Stimulated activated naive CD8-positive, alpha-beta T cell treated with anti-CD3 and anti-CD28 coated beads, Interleukin-15, Interleukin-2, amounts not matched to agents 100 ng/mL and 50 ng/mL, for 24 hours (primary cell): ENCODE data around the gene DEFB123.
"Not testable (repeated sequence)": the region's sequence is repeated elsewhere in the genome, so short reads cannot be mapped to it uniquely, and the experiment has no call there.

ENCODE experiments used
- H3K27ac Mint-ChIP-seq: one replicate; pipeline ENCODE4 v1.8.0; 2021; ENCODE audit warnings: mild to moderate bottlenecking, mixed read lengths
- H3K27me3 Mint-ChIP-seq: one replicate; pipeline ENCODE4 v1.8.0; 2021; ENCODE audit warnings: mixed read lengths
- H3K36me3 Mint-ChIP-seq: one replicate; pipeline ENCODE4 v1.8.0; 2021; ENCODE audit warnings: low read depth, mixed read lengths
- H3K4me1 Mint-ChIP-seq: one replicate; pipeline ENCODE4 v1.8.0; 2021; ENCODE audit warnings: low read depth, mixed read lengths
- H3K4me3 Mint-ChIP-seq: one replicate; pipeline ENCODE4 v1.8.0; 2021; ENCODE audit warnings: mild to moderate bottlenecking, mixed read lengths
- H3K9me3 Mint-ChIP-seq: one replicate; pipeline ENCODE4 v1.8.0; 2021; ENCODE audit warnings: mixed read lengths

Gene DEFB123, protein sequence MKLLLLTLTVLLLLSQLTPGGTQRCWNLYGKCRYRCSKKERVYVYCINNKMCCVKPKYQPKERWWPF

DNA sequence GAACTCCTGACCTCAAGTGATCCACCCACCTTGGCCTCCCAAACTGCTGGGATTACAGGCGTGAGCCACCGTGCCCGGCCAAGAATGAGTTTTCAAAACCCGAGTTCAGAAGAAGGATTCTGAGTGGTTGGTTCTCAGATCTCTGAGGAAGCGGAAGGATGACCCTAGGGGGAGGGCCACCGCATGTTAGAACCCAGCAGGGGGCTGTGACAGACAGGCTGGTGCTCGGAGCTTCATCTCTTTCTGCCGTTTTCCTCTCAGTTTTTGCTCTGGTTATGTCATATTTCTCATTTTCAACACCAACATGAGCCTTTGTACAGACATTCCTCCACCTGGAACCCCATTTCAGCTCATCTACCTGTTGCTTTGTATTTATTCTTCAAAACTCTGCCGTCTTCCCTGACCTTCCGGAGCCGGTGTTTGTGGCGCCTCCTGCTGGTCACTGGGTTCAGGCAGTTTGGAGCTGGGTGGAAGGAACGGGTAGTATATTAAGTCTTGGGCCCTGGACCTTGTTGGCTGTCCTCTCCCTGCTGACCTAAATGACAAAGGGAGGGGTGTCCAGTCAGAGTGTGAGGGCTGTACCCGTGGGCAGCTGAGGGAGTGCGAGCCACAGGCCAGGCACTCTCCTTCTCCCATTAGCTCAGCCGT, at the start of gene DEFB123:
DEFB123 (plus strand) TSS at position 621 of the 648 bp plus-strand sequence. CDS start 67 bp downstream, outside the sequence.
- Mint-ChIP-seq H3K27ac (no peak within 1 kb of the TSS), H3K9me3 (no peaks in the 10 kb centered on the region), H3K4me3 (no peak within 1 kb of the TSS), H3K27me3 (no peaks in the 10 kb centered on the region), H3K4me1 (no peaks in the 10 kb centered on the region), H3K36me3 (no peaks in the 10 kb centered on the region)

DNA sequence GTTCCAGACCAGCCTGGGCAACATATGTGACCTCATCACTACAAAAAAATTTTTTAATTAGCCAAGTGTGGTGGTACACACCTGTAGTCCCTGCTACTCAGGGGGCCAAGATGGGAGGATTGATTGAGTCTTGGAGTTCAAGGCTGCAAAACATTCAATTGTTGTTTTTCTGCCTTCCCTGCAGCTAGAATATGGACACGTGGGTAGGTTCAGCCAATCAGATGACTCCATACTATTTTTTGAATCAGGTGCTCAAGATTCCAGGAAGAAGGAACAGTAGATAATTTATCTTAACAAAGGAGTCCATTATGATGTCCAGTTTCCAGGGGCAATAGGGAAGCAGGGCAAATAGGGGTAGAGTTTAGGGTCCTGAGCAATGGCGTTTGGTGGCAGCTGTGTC, 47.6 kb upstream of the DEFB123 start:
- peaks cover 18% of the 10 kb centered on the region for H3K27me3 Mint-ChIP-seq
- H3K4me3 Mint-ChIP-seq, result no peak overlapping the region
- H3K27ac Mint-ChIP-seq, result no peak overlapping the region
- H3K36me3 Mint-ChIP-seq, result no peaks in the 10 kb centered on the region
- no peaks in the 10 kb centered on the region for H3K4me1 Mint-ChIP-seq
- H3K9me3 Mint-ChIP-seq, result no peaks in the 10 kb centered on the region

DNA sequence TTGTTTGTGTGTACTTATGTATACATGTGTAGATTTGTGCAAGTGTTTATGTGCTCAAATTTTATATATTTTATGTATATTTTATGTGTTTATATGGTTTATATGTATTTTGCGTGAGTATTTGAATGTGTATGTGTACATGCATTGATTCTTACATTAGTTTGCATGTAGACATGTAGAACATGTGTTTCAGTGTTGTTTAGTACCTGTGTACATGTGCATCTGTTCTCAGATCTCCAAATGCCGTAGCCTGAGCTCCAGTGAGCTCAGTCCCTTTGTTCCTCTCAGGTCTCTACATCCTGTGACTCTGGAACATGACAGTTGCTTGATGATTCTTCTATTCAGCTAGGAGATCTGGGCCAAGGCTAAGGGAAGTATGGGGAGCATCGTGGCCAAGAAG, 45.5 kb upstream of the DEFB123 start:
- Mint-ChIP-seq H3K27me3 (peaks cover 9% of the 10 kb centered on the region), H3K4me1 (no peaks in the 10 kb centered on the region), H3K4me3 (no peak overlapping the region), H3K36me3 (no peaks in the 10 kb centered on the region), H3K9me3 (no peaks in the 10 kb centered on the region), H3K27ac (no peak overlapping the region)

DNA sequence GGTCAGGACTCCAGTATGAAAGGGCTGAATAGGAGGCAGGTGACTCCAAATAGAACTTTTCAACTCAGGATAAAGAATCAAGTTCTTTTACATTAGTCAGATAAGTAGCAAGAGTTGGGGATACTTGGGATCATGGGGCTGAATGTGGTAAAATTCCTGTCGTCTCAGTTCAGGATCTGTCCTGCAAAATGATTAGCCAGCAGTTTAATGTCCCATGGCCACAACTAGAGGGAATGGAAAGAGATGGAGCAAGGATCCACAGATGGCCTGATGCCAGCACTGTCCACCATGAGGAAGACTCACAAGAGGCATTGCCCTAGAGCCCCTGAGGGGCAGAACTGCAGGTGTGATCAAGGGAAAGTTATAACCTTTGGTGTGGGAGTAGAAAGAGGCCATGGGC, 36.5 kb upstream of the DEFB123 start:
- peaks cover 5% of the 10 kb centered on the region for H3K27me3 Mint-ChIP-seq
- H3K4me1 Mint-ChIP-seq, result no peaks in the 10 kb centered on the region
- H3K36me3 Mint-ChIP-seq, result no peaks in the 10 kb centered on the region
- no peak overlapping the region for H3K4me3 Mint-ChIP-seq
- no peaks in the 10 kb centered on the region for H3K9me3 Mint-ChIP-seq
- H3K27ac Mint-ChIP-seq, result no peak overlapping the region

DNA sequence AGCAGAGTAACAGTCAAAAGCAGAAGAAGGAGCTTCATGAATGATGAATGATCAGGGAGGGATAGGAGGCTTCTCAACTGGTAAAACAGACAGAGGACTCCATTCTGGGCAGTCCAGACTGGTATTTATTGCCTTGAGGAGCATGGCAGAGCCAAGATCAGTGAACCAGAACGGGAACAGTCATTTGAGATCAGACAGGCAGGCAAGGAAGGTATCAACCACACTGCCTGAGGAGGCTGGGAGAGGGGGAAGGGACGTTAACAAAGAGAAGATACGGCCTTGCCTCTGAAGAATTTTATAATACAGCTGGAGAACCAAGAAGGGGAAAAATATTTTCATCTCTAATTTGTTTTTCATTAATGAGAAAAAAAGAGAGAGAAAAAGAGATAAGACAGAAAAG, 34.3 kb upstream of the DEFB123 start, which contains the start of gene DEFB121:
DEFB121 (minus strand) TSS at position 101 of the 400 bp plus-strand sequence; CDS start at position 38, 63 bp downstream.
- H3K4me3 Mint-ChIP-seq, result no peak within 1 kb of the TSS
- H3K36me3 Mint-ChIP-seq, result no peaks in the 10 kb centered on the region
- H3K4me1 Mint-ChIP-seq, result no peaks in the 10 kb centered on the region
- peaks cover 12% of the 10 kb centered on the region for H3K27me3 Mint-ChIP-seq
- no peaks in the 10 kb centered on the region for H3K9me3 Mint-ChIP-seq
- no peak within 1 kb of the TSS for H3K27ac Mint-ChIP-seq

DNA sequence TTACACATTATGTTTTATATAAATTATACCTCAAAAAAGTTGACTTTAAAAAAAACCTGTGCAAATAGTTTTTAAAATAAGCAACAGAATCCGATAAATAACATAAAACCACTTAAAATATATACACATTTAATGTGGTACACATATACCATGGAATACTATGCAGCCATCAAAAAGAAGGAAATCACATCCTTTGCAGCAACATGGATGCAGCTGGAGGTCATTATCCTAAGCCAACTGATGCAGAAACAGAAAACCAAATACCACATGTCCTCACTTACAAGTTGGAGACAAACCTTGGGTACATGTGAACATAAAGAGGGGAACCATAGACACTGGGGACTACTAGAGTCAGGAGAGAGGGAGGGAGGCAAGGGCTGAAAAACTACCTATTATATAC, 30.4 kb upstream of the DEFB123 start:
- Mint-ChIP-seq H3K27me3 (peaks cover 15% of the 10 kb centered on the region), H3K4me3 (no peak overlapping the region), H3K9me3 (no peaks in the 10 kb centered on the region), H3K36me3 (no peaks in the 10 kb centered on the region), H3K4me1 (no peaks in the 10 kb centered on the region), H3K27ac (no peak overlapping the region)

DNA sequence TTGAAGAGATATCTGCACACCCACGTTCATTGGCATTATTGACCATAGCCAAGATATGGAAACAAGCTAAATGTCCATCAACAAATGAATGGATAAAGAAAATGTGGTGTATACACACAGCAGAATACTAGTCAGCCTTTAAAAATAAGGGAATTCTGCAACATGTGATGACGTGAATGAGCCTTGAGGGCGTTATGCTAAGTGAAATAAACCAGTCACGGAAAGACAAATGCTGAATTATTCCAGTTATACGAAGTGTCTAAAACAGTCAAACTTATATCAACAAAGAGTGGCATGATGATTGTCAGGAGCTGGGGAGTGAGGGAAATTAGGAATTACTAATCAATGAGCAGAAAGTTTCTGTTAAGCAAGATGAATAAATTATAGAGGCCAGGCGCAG, 26.1 kb upstream of the DEFB123 start:
- H3K4me3 Mint-ChIP-seq, result no peak overlapping the region
- no peaks in the 10 kb centered on the region for H3K36me3 Mint-ChIP-seq
- peaks cover 11% of the 10 kb centered on the region for H3K27me3 Mint-ChIP-seq
- no peak overlapping the region for H3K27ac Mint-ChIP-seq
- H3K9me3 Mint-ChIP-seq, result no peaks in the 10 kb centered on the region
- H3K4me1 Mint-ChIP-seq, result no peaks in the 10 kb centered on the region

DNA sequence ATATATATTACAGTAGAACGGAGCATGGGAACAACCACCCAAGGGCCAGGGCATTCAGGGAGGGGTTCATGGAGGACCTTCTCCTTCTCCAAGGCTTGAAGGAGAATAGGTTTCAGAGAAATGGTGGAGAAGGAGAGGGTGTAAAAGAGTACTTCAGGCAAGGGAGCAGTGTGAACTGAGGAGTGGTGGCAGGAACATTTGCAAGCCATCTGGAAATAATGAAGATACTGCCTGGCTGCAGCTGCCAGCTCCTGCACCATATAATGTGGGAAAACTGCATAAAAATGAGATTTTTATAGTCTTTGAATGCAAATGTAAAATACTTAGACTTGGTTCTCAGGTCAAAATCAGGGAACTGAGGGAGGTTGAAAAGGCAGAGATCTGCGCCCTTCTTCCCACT, 24.8 kb upstream of the DEFB123 start:
- H3K36me3 Mint-ChIP-seq, result no peaks in the 10 kb centered on the region
- H3K27me3 Mint-ChIP-seq, result peaks cover 8% of the 10 kb centered on the region
- no peaks in the 10 kb centered on the region for H3K4me1 Mint-ChIP-seq
- no peak overlapping the region for H3K27ac Mint-ChIP-seq
- no peak overlapping the region for H3K4me3 Mint-ChIP-seq
- H3K9me3 Mint-ChIP-seq, result no peaks in the 10 kb centered on the region

DNA sequence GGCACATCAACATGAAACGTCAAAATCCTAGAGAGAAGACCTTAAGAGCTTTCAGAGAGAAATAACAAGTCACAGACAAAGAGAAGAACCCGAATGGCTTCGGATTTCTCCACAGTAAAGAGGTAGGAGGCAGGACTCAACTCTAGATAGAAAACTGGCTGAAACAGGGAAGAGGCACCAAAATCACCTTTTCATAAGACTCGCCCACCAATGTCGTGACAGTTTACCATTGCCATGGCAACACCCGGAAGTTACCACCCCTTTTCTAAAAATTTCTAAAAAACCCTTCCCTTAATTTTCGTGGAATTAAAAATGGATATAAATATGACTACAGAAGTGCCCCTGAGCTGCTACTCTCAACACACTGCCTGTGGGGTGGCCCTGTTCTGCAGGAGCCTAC, 22.1 kb upstream of the DEFB123 start:
- no peak overlapping the region for H3K27ac Mint-ChIP-seq
- no peak overlapping the region for H3K4me3 Mint-ChIP-seq
- no peaks in the 10 kb centered on the region for H3K9me3 Mint-ChIP-seq
- no peaks in the 10 kb centered on the region for H3K36me3 Mint-ChIP-seq
- no peaks in the 10 kb centered on the region for H3K4me1 Mint-ChIP-seq
- no peaks in the 10 kb centered on the region for H3K27me3 Mint-ChIP-seq

DNA sequence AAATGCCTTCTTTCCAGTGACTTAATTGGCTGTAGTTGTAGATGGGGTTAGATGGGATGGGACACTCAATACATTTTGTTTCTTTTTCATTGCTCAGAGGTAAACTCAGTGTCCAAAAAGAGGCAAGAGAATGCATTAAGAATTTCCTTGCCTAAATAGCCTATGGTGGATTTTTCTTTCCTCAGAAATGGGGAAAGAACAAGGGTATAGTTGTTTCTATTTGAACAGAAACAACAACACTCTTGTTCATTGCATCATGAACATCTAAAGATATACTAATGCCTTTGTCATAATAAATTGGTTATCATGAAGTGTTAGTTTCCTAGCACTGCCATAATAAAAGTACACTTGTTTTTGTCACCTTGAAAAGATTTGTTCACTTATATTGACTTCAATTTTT, 14.6 kb upstream of the DEFB123 start:
- Mint-ChIP-seq H3K4me1 (no peaks in the 10 kb centered on the region), H3K9me3 (no peaks in the 10 kb centered on the region), H3K4me3 (no peak overlapping the region), H3K36me3 (no peaks in the 10 kb centered on the region), H3K27ac (no peak overlapping the region), H3K27me3 (peaks cover 6% of the 10 kb centered on the region)

DNA sequence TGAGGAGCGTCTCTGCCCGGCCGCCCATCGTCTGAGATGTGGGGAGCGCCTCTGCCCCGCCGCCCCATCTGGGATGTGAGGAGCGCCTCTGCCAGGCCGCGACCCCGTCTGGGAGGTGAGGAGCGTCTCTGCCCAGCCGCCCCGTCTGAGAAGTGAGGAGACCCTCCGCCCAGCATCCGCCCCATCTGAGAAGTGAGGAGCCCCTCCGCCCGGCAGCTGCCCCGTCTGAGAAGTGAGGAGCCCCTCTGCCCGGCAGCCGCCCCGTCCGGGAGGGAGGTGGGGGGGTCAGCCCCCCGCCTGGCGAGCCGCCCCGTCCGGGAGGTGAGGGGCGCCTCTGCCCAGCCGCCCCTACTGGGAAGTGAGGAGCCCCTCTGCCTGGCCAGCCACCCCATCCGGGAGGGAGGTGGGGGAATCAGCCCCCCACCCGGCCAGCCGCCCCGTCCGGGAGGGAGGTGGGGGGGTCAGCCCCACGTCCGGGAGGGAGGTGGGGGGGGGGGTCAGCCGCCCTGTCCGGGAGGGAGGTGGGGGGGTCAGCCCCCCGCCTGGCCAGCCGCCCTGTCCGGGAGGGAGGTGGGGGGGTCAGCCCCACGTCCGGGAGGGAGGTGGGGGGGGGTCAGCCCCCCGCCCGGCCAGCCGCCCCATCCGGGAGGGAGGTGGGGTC, 13.4 kb upstream of the DEFB123 start:
- not testable (repeated sequence) for H3K27ac Mint-ChIP-seq, H3K27me3 Mint-ChIP-seq, H3K4me3 Mint-ChIP-seq, H3K9me3 Mint-ChIP-seq, H3K36me3 Mint-ChIP-seq, H3K4me1 Mint-ChIP-seq

DNA sequence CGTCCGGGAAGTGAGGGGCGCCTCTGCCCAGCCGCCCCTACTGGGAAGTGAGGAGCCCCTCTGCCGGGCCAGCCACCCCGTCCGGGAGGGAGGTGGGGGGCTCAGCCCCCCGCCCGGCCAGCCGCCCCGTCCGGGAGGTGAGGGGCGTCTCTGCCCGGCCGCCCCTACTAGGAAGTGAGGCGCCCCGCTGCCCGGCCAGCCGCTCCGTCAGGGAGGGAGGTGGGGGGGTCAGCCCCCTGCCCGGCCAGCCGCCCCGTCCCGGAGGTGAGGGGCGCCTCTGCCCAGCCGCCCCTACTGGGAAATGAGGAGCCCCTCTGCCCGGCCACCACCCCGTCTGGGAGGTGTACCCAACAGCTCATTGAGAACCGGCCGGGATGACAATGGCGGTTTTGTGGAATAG, 12.9 kb upstream of the DEFB123 start:
- peaks cover 12% of the 10 kb centered on the region for H3K27me3 Mint-ChIP-seq
- H3K4me1 Mint-ChIP-seq, H3K4me3 Mint-ChIP-seq, H3K36me3 Mint-ChIP-seq, H3K9me3 Mint-ChIP-seq, H3K27ac Mint-ChIP-seq: not testable (repeated sequence)

DNA sequence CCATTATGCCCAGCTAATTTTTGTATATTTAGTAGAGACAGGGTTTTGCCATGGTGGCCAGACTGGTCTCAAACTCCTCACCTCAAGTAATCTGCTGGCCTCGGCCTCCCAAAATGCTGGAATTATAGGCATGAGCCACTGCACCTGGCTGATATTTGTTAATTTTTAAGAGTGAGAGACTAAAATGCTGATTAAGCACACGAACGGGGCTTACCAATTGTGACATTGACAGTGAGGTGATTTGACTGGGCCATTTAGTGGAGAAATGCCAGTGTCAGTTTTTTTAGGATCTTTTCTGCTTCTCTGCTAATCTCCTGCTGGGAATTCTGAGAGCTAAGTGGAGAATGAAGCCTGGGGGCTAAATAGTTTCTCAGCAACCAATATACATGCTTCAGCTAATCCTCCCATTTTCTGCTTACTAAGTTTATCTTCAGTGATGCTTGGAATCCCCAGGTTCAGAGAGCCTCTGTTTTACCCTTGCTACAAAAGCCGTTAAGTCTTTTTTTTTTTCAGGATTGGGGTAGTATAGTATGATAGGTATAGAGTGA, 9.8 kb upstream of the DEFB123 start:
- Mint-ChIP-seq H3K4me3 (no peak overlapping the region), H3K27ac (no peak overlapping the region), H3K36me3 (no peaks in the 10 kb centered on the region), H3K9me3 (no peaks in the 10 kb centered on the region), H3K27me3 (peaks cover 21% of the 10 kb centered on the region), H3K4me1 (no peaks in the 10 kb centered on the region)

DNA sequence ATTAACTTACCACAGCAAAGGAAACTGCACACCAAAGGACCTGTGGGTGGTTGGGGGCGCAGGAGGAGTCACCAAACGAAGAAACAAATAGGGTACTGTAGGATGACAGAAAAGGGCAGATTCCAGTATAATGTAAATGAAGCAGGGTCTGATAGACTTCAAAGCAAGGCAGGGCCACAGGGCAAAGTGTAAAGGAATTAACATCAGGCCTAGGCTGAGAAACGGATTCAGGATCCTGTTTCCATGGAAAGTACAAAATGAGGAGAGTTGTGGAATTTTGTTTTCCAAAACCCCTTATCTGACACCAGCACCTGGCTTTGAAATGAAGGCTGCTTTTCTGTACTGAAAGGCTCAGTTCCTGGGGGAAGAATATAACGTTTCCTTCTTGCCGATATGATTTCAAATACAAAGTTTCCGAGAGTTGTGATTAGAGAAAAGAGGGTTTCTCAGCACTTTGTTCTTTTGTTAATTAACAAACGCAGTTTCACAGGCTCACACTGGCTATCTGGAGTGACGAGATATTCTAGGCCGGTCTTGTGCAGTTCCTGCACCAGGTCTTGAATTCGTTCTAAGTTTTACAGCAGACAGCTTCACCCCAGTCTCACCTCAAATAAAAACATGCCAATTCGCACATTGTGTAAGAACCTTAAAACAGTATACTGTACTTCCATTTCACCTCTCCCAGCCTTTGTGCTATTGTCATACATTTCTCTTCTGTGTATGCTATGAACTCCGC, 5.8 kb downstream of the DEFB123 start:
- Mint-ChIP-seq H3K9me3 (no peaks in the 10 kb centered on the region), H3K4me1 (no peaks in the 10 kb centered on the region), H3K27me3 (no peaks in the 10 kb centered on the region), H3K27ac (no peak overlapping the region), H3K36me3 (no peaks in the 10 kb centered on the region), H3K4me3 (no peak overlapping the region)
